HCT116 (cell line): ENCODE results near the gene NDUFAF2. TPM values are rescaled to one million over a fixed set of nuclear protein-coding genes. Genes with fewer than 3 reads are reported as not detected.

Experiments
- ATAC-seq: fragments of 200-7000 bp; cut with Tn5 transposase; 2 replicates; pipeline ENCODE4 v1.9.1; 2020; ENCODE audit warnings: mild to moderate bottlenecking, moderate library complexity
- BruUV-seq: library from RNA; stranded (reverse); fragments of 400-500 nt; replicated peaks from 2 replicates; lab custom pipeline; 2021; lab: Mats Ljungman, UMichigan
- CTCF ChIA-PET: fragments of 300-600 bp; sonication (Branson Sonifier 250); formaldehyde crosslinking; loops from one replicate; lab custom pipeline; 2021; ENCODE audit warnings: antibody characterized with exemption; lab: Charles Lee
- POLR2A ChIA-PET: fragments of 300-600, 350-600 bp; sonication (Branson Sonifier 250); formaldehyde crosslinking; loops from one replicate; lab custom pipeline; 2021; ENCODE audit warnings: antibody characterized with exemption; lab: Charles Lee
- RAD21 ChIA-PET, 2 experiments: fragments of 300-600 bp; sonication (Branson Sonifier 250); formaldehyde crosslinking; loops; one replicate each; lab custom pipeline; 2023; ENCODE audit warnings: low total read pairs in 2 of 2; ENCODE audit not compliant: uncharacterized antibody in 2 of 2, unreplicated experiment in 2 of 2, low non-redundant PET in 1 of 2; lab: Charles Lee
- DNase-seq: peaks from one replicate; pipeline ENCODE4 v3.0.0-alpha.2; 2010; ENCODE audit warnings: low read depth, low spot score
- H2AFZ ChIP-seq: fragments of 200-600 bp; shearing (Covaris generic), sonication (generic); 2 replicates; pipeline ENCODE4 v1.6.1; 2017; ENCODE audit warnings: low read depth, mixed run types, mixed read lengths, antibody characterized with exemption, low read length; ENCODE audit not compliant: poor library complexity, severe bottlenecking
- H3K27ac ChIP-seq: 2 replicates; pipeline ENCODE4 v1.5.1; 2012; ENCODE audit warnings: low read depth, low read length
- H3K27me3 ChIP-seq: fragments of 200-600 bp; sonication (generic); 2 replicates; pipeline ENCODE4 v1.6.1; 2016; ENCODE audit warnings: mixed run types, low read length, mixed read lengths; ENCODE audit not compliant: insufficient read depth
- H3K36me3 ChIP-seq, 2 experiments: fragments of 200-500 bp in 1 of 2; fragments of 200-600 bp in 1 of 2; sonication (Bioruptor generic) in 1 of 2; sonication (generic) in 1 of 2; 2 replicates each; pipeline versions ENCODE4 v1.5.1 to v1.6.1; 2014 to 2016; ENCODE audit warnings: low read length in 2 of 2, inconsistent platforms in 1 of 2, mixed read lengths in 1 of 2, mixed run types in 1 of 2; ENCODE audit not compliant: insufficient read depth in 2 of 2, control insufficient read depth in 1 of 2
- H3K4me1 ChIP-seq, 2 experiments: fragments of 200-600 bp in 1 of 2; sonication (generic) in 1 of 2; 2 replicates each; pipeline versions ENCODE4 v1.5.1 to v1.6.1; 2012 to 2017; ENCODE audit warnings: low read length in 2 of 2, inconsistent platforms in 1 of 2, mild to moderate bottlenecking in 1 of 2, mixed read lengths in 1 of 2, mixed run types in 1 of 2, moderate library complexity in 1 of 2; ENCODE audit not compliant: insufficient read depth in 2 of 2, control insufficient read depth in 1 of 2
- H3K4me2 ChIP-seq: fragments of 200-600 bp; sonication (generic); 2 replicates; pipeline ENCODE4 v1.6.1; 2017; ENCODE audit warnings: mixed run types, low read length, mixed read lengths
- H3K4me3 ChIP-seq, 2 experiments: fragments of 200-600 bp in 1 of 2; sonication (generic) in 1 of 2; replicated peaks in 1 of 2; 2 replicates each; pipeline ENCODE4 v1.5.1; 2011 to 2016; ENCODE audit warnings: low read length in 2 of 2, control low read depth in 1 of 2, low read depth in 1 of 2, mild to moderate bottlenecking in 1 of 2, mixed read lengths in 1 of 2, mixed run types in 1 of 2
- H3K79me2 ChIP-seq: fragments of 200-600 bp; sonication (generic); 2 replicates; pipeline ENCODE4 v1.6.1; 2017; ENCODE audit warnings: mild to moderate bottlenecking, mixed run types, low read length, moderate library complexity, mixed read lengths; ENCODE audit not compliant: insufficient read depth
- H3K9ac ChIP-seq: fragments of 200-600 bp; sonication (generic); 2 replicates; pipeline ENCODE4 v1.6.1; 2016; ENCODE audit warnings: low read length, mixed read lengths
- H3K9me2 ChIP-seq: fragments of 200-600 bp; sonication (generic), shearing (Covaris generic); 2 replicates; pipeline ENCODE4 v1.6.1; 2017; ENCODE audit warnings: mixed run types, mild to moderate bottlenecking, moderate library complexity; ENCODE audit not compliant: insufficient read depth
- H3K9me3 ChIP-seq, 2 experiments: fragments of 200-500 bp in 1 of 2; fragments of 200-600 bp in 1 of 2; sonication (Bioruptor generic) in 1 of 2; sonication (generic) in 1 of 2; 2 replicates each; pipeline ENCODE4 v1.6.1; 2014 to 2017; ENCODE audit warnings: low read length in 2 of 2, mixed read lengths in 2 of 2, inconsistent platforms in 1 of 2, low read depth in 1 of 2, mild to moderate bottlenecking in 1 of 2, mixed run types in 1 of 2, moderate library complexity in 1 of 2; ENCODE audit not compliant: control insufficient read depth in 1 of 2, insufficient read depth in 1 of 2
- H4K20me1 ChIP-seq: fragments of 200-600 bp; sonication (generic), shearing (Covaris generic); 2 replicates; pipeline ENCODE4 v1.6.1; 2017; ENCODE audit warnings: mixed run types, mild to moderate bottlenecking, moderate library complexity; ENCODE audit not compliant: insufficient read depth
- CBX3 ChIP-seq: IDR thresholded peaks from 2 replicates; pipeline ENCODE4 v1.6.1; 2012; ENCODE audit warnings: low read depth
- CEBPB ChIP-seq: IDR thresholded peaks from 2 replicates; pipeline ENCODE4 v1.6.1; 2012; ENCODE audit warnings: low read depth
- EGR1 ChIP-seq: IDR thresholded peaks from 2 replicates; pipeline ENCODE4 v1.6.1; 2012; ENCODE audit warnings: low read depth
- EZH2 ChIP-seq: fragments of 200-600 bp; sonication (generic); IDR thresholded peaks from 2 replicates; pipeline ENCODE4 v1.6.1; 2017; ENCODE audit warnings: antibody characterized with exemption, mixed run types
- FOSL1 ChIP-seq: IDR thresholded peaks from 2 replicates; pipeline ENCODE4 v1.6.1; 2012; ENCODE audit warnings: low read depth
- JUND ChIP-seq: IDR thresholded peaks from 2 replicates; pipeline ENCODE4 v1.6.1; 2012
- POLR2A ChIP-seq: IDR thresholded peaks from 2 replicates; pipeline ENCODE4 v1.7.0; 2011; ENCODE audit warnings: borderline replicate concordance; ENCODE audit not compliant: insufficient read depth, insufficient read length; ENCODE audit errors: extremely low read depth
- TCF7L2 ChIP-seq: IDR thresholded peaks from 2 replicates; pipeline ENCODE4 v1.7.0; 2011; ENCODE audit warnings: borderline replicate concordance, inconsistent platforms; ENCODE audit not compliant: insufficient read depth, insufficient read length; ENCODE audit errors: extremely low read depth
- intact Hi-C: fragments of 100-400 bp; cut with micrococcal nuclease; formaldehyde crosslinking; loops from 2 replicates; pipeline ENCODE4 v1.10.0; 2022
- total RNA-seq: library from RNA; stranded (reverse); gene quantifications from one replicate; pipeline ENCODE4 v1.2.1, GENCODE V29; 2021; ENCODE audit not compliant: unreplicated experiment
- TF ChIP-seq, protein P1 (sequence below): IDR thresholded peaks from 2 replicates; pipeline ENCODE4 v1.6.1; 2012; ENCODE audit warnings: low read depth
- TF ChIP-seq, protein P2 (sequence below), 3 experiments: fragments of 200-600 bp in 1 of 3; sonication (generic) in 1 of 3; IDR thresholded peaks in 2 of 3; conservative IDR thresholded peaks in 1 of 3; 2 replicates each; pipeline ENCODE4 v1.5.1; 2012 to 2017; ENCODE audit warnings: low read depth in 2 of 3, low read length in 2 of 3, antibody characterized with exemption in 1 of 3, borderline replicate concordance in 1 of 3, control low read depth in 1 of 3, mild to moderate bottlenecking in 1 of 3, mixed read lengths in 1 of 3, mixed run types in 1 of 3, moderate library complexity in 1 of 3; ENCODE audit not compliant: insufficient read depth in 1 of 3
- TF ChIP-seq, protein P3 (sequence below): IDR thresholded peaks from 2 replicates; pipeline ENCODE4 v1.6.1; 2012
- TF ChIP-seq, protein P4 (sequence below): IDR thresholded peaks from 2 replicates; pipeline ENCODE4 v1.6.1; 2011; ENCODE audit warnings: mild to moderate bottlenecking, low read length, moderate library complexity; ENCODE audit not compliant: insufficient replicate concordance; ENCODE audit errors: extremely low read depth
- TF ChIP-seq, protein P5 (sequence below): IDR thresholded peaks from 2 replicates; pipeline ENCODE4 v1.6.1; 2012

Gene NDUFAF2
- total RNA-seq, 1 experiment from 2014 or later: 36.9 TPM

DNA sequence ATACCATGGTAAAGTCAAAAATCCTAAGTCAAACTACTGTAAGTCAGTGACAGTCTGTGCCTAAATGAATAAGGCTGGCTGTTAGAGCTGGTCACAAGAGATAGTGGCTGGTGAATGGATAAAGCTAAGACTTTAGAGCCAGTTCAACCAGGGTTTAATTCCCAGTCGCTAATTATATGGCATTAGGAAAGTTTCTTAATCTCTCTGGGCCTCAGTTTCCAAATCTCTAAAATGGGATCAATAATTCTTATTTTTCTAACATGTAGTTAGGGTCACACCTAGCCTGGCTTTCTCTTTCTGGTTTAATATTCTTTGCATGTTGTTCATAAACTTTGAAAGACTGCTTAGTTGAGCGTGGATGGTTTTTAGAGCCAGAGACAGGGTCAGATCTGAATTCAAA is 152.5 kb downstream of the NDUFAF2 start:
- no peaks in the 10 kb centered on the region for H3K9me3 ChIP-seq
- RAD21 ChIA-PET: no interaction called here
- ATAC-seq (no peak), DNase-seq (no peak)
- intact Hi-C loops: no loop called here
- no peaks in the 10 kb centered on the region for H4K20me1 ChIP-seq
- no peak overlapping the region for H3K4me3 ChIP-seq
- no peaks in the 10 kb centered on the region for H3K4me1 ChIP-seq
- no peak overlapping the region for H3K27ac ChIP-seq
- POLR2A ChIA-PET: no interaction called here
- no TSS peak for BruUV-seq
- no peak overlapping the region for H3K9ac ChIP-seq
- no peaks in the 10 kb centered on the region for H3K79me2 ChIP-seq
- CTCF ChIA-PET: no interaction called here
- no peak overlapping the region for H2AFZ ChIP-seq
- no peaks in the 10 kb centered on the region for H3K9me2 ChIP-seq
- H3K4me2 ChIP-seq: no peak overlapping the region
- no peaks in the 10 kb centered on the region for H3K27me3 ChIP-seq
- no peaks in the 10 kb centered on the region for H3K36me3 ChIP-seq
- no peak for TF ChIP-seq EGR1
- TF ChIP-seq, protein P1, sequence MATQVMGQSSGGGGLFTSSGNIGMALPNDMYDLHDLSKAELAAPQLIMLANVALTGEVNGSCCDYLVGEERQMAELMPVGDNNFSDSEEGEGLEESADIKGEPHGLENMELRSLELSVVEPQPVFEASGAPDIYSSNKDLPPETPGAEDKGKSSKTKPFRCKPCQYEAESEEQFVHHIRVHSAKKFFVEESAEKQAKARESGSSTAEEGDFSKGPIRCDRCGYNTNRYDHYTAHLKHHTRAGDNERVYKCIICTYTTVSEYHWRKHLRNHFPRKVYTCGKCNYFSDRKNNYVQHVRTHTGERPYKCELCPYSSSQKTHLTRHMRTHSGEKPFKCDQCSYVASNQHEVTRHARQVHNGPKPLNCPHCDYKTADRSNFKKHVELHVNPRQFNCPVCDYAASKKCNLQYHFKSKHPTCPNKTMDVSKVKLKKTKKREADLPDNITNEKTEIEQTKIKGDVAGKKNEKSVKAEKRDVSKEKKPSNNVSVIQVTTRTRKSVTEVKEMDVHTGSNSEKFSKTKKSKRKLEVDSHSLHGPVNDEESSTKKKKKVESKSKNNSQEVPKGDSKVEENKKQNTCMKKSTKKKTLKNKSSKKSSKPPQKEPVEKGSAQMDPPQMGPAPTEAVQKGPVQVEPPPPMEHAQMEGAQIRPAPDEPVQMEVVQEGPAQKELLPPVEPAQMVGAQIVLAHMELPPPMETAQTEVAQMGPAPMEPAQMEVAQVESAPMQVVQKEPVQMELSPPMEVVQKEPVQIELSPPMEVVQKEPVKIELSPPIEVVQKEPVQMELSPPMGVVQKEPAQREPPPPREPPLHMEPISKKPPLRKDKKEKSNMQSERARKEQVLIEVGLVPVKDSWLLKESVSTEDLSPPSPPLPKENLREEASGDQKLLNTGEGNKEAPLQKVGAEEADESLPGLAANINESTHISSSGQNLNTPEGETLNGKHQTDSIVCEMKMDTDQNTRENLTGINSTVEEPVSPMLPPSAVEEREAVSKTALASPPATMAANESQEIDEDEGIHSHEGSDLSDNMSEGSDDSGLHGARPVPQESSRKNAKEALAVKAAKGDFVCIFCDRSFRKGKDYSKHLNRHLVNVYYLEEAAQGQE: no peak
- no peak for TF ChIP-seq TCF7L2
- TF ChIP-seq EZH2: no peak
- TF ChIP-seq CEBPB: no peak
- TF ChIP-seq, protein P2, sequence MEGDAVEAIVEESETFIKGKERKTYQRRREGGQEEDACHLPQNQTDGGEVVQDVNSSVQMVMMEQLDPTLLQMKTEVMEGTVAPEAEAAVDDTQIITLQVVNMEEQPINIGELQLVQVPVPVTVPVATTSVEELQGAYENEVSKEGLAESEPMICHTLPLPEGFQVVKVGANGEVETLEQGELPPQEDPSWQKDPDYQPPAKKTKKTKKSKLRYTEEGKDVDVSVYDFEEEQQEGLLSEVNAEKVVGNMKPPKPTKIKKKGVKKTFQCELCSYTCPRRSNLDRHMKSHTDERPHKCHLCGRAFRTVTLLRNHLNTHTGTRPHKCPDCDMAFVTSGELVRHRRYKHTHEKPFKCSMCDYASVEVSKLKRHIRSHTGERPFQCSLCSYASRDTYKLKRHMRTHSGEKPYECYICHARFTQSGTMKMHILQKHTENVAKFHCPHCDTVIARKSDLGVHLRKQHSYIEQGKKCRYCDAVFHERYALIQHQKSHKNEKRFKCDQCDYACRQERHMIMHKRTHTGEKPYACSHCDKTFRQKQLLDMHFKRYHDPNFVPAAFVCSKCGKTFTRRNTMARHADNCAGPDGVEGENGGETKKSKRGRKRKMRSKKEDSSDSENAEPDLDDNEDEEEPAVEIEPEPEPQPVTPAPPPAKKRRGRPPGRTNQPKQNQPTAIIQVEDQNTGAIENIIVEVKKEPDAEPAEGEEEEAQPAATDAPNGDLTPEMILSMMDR (IDR thresholded peaks at IDR 0.05 in 2 of 3, conservative IDR thresholded peaks at IDR 0.05 in 1 of 3; ENCODE audit: borderline replicate concordance in 1 of 3, insufficient read depth in 1 of 3, low read depth in 2 of 3, low read length in 2 of 3): no peak
- no peak for TF ChIP-seq JUND
- TF ChIP-seq, protein P3, sequence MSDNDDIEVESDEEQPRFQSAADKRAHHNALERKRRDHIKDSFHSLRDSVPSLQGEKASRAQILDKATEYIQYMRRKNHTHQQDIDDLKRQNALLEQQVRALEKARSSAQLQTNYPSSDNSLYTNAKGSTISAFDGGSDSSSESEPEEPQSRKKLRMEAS: no peak
- TF ChIP-seq, protein P4, sequence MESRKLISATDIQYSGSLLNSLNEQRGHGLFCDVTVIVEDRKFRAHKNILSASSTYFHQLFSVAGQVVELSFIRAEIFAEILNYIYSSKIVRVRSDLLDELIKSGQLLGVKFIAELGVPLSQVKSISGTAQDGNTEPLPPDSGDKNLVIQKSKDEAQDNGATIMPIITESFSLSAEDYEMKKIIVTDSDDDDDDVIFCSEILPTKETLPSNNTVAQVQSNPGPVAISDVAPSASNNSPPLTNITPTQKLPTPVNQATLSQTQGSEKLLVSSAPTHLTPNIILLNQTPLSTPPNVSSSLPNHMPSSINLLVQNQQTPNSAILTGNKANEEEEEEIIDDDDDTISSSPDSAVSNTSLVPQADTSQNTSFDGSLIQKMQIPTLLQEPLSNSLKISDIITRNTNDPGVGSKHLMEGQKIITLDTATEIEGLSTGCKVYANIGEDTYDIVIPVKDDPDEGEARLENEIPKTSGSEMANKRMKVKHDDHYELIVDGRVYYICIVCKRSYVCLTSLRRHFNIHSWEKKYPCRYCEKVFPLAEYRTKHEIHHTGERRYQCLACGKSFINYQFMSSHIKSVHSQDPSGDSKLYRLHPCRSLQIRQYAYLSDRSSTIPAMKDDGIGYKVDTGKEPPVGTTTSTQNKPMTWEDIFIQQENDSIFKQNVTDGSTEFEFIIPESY: no peak
- TF ChIP-seq, protein P5, sequence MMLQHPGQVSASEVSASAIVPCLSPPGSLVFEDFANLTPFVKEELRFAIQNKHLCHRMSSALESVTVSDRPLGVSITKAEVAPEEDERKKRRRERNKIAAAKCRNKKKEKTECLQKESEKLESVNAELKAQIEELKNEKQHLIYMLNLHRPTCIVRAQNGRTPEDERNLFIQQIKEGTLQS: no peak
- no peak for TF ChIP-seq POLR2A
- TF ChIP-seq FOSL1: no peak
- no peak for TF ChIP-seq CBX3
